Stimulated activated naive CD8-positive, alpha-beta T cell treated with anti-CD3 and anti-CD28 coated beads, Interleukin-15, Interleukin-2, amounts not matched to agents 100 ng/mL and 50 ng/mL, for 24 hours (primary cell): ENCODE measurements around the gene TMEM132E.
"Not testable (repeated sequence)": the region's sequence is repeated elsewhere in the genome, so short reads cannot be mapped to it uniquely, and the experiment has no call there.

Experiments used
- H3K27ac Mint-ChIP-seq: one replicate; pipeline ENCODE4 v1.8.0; 2021; ENCODE audit warnings: mild to moderate bottlenecking, mixed read lengths
- H3K27me3 Mint-ChIP-seq: one replicate; pipeline ENCODE4 v1.8.0; 2021; ENCODE audit warnings: mixed read lengths
- H3K36me3 Mint-ChIP-seq: one replicate; pipeline ENCODE4 v1.8.0; 2021; ENCODE audit warnings: low read depth, mixed read lengths
- H3K4me1 Mint-ChIP-seq: one replicate; pipeline ENCODE4 v1.8.0; 2021; ENCODE audit warnings: low read depth, mixed read lengths
- H3K4me3 Mint-ChIP-seq: one replicate; pipeline ENCODE4 v1.8.0; 2021; ENCODE audit warnings: mild to moderate bottlenecking, mixed read lengths
- H3K9me3 Mint-ChIP-seq: one replicate; pipeline ENCODE4 v1.8.0; 2021; ENCODE audit warnings: mixed read lengths

TMEM132E gene, protein sequence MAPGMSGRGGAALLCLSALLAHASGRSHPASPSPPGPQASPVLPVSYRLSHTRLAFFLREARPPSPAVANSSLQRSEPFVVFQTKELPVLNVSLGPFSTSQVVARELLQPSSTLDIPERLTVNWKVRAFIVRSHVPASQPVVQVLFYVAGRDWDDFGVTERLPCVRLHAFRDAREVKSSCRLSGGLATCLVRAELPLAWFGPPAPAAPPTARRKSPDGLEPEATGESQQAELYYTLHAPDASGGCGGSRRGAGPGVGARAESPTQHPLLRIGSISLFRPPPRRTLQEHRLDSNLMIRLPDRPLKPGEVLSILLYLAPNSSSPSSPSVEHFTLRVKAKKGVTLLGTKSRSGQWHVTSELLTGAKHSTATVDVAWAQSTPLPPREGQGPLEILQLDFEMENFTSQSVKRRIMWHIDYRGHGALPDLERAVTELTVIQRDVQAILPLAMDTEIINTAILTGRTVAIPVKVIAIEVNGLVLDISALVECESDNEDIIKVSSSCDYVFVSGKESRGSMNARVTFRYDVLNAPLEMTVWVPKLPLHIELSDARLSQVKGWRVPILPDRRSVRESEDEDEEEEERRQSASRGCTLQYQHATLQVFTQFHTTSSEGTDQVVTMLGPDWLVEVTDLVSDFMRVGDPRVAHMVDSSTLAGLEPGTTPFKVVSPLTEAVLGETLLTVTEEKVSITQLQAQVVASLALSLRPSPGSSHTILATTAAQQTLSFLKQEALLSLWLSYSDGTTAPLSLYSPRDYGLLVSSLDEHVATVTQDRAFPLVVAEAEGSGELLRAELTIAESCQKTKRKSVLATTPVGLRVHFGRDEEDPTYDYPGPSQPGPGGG (N-terminal part only)

DNA sequence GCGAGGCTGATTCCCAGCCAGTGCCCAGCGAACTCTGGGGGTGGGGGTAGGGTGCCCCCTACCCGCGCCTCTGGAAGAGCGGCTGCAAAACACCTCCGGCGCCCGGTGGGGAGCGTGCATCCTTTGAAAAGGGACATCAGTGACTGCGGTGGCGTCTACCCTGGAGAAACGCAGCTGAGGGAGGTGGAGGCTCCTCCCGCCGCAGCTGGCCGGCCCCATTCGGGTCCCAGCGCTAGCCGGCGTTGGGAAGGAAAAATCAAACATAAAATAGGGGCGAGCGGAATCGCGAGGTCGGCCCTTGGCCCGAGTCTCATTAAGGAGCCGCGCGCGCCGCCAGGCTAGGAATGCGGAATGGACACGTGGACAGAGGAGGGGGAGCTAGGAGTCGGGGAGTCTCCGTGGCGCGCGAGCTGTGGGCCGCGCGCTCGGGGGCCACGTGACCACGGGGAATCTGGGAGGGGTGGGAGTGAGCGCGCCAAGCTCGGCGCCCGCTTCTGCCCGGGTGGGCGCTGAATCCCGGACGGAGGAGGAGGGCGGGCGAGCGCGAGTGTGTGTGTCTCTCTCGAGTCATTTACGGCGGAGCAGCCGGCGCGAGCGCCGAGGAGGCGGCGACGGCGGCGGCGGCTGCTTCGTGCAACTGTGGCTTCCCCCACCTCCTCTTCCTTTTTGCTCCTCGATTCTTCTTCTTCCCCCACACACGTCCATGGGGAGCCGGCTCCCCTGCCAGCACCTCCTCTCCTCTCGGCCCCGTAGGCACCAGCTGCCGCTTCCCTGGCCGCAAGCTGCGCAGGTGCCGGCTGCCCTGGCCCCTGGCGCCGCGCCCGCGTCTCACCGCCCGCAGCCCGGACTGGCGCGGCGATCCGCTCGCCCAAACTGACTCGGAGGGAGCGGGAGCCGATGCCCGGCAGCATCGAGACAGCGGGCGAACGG, at the start of gene TMEM132E:
TMEM132E (plus strand) TSS at position 566 of the 930 bp plus-strand sequence. CDS start 1,495 bp downstream, outside the sequence.
- Mint-ChIP-seq H3K4me3 (peak within 1 kb of the TSS; percentile 69), H3K9me3 (no peaks in the 10 kb centered on the region), H3K36me3 (no peaks in the 10 kb centered on the region), H3K27ac (no peak within 1 kb of the TSS), H3K27me3 (peaks cover 75% of the 10 kb centered on the region), H3K4me1 (peaks cover 13% of the 10 kb centered on the region)

DNA sequence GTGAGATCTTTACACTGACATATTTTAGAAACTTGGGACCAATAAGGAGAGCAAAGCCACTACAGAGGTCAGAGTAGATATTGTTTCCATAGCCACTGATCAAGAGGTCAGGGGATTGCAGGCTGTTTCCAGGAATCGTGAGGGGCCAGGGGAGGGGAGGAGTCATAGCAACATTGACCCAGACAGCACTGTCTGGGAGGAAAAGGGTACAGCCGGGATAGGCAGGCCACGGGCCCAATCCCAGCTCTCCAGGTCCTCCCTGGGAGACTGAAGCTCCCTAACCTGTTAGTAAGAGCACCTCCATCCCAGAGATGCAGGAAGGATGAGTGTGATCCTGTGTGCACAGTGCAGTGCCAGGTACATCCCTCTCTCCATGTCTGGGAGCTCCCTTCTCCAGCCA, 48.5 kb upstream of the TMEM132E start:
- Mint-ChIP-seq H3K27ac (no peak overlapping the region), H3K36me3 (no peaks in the 10 kb centered on the region), H3K9me3 (no peaks in the 10 kb centered on the region), H3K27me3 (peaks cover 39% of the 10 kb centered on the region), H3K4me1 (no peaks in the 10 kb centered on the region), H3K4me3 (no peak overlapping the region)

DNA sequence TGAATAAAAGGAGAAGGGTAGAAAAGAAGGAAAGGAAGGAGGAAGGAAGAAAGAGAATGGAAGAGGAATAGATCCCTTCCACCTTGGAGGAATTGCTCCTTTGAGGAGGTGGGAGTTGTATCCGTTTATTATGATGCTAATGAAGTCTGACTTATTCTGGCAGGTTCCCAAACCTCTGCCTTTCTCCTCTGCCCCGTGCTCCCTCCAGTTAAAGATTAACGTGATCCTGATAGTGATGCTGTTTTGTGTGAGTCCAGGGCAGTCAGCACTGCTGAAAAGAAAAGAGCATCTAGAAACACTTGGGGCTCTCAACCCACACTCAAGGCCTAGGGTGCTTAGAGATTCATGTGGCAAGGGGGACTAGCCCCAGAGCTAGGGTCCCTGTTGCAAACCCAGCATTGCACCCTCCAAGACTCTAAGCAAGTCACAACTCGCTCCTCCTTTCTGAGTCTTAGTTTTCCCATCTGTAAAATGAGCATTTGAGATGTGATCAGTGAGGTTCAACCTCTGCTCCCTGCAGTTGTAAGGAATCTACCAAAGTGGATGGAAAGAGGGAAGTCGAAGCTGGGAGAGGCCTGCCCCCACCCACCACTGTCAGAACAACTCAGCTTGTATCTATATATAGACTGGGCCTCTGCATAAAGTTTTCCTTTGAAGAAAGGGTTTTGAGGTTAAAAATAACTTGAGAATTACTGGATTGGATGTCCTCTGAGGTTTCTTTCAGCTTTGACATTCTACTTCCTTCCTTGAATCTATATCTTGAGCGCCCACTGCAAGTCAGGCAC, 46.9 kb upstream of the TMEM132E start:
- no peaks in the 10 kb centered on the region for H3K9me3 Mint-ChIP-seq
- no peak overlapping the region for H3K4me3 Mint-ChIP-seq
- H3K27me3 Mint-ChIP-seq = peaks cover 50% of the 10 kb centered on the region
- H3K4me1 Mint-ChIP-seq = no peaks in the 10 kb centered on the region
- H3K27ac Mint-ChIP-seq = no peak overlapping the region
- H3K36me3 Mint-ChIP-seq = no peaks in the 10 kb centered on the region

DNA sequence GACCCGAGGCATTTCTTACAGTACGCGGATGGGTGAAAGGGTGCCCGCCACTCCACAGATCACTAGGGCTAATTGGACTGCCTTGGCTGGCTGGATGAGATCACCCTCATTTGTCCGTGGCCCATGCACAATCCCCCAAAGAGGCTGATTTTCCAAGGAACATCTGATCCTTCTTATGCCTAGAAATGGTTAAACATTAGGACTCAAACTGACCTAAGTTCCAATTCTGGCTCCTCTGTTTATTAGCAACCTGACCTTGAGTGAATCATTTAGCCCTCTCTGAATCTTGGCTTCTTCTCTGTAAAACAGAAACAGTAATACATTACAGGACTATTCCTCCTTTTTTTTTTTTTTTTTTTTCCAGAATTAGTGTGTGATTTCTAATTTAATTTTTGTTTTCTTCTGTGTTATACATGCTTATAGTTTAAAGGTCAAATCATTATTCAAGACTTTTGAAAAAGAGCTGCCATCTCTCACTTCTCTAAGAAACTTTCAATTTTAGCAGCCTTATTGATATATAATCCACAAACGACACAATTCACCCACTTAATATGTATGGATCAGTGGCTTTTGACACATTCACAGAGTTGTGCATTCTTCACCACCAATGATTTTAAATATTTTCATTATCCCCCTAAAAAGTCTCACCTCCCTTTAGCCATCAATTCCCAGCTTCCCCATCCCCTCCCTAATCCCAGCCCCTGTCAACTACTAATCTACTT, 45.4 kb upstream of the TMEM132E start:
- H3K27ac Mint-ChIP-seq = no peak overlapping the region
- peaks cover 45% of the 10 kb centered on the region for H3K27me3 Mint-ChIP-seq
- H3K9me3 Mint-ChIP-seq = no peaks in the 10 kb centered on the region
- no peak overlapping the region for H3K4me3 Mint-ChIP-seq
- no peaks in the 10 kb centered on the region for H3K4me1 Mint-ChIP-seq
- H3K36me3 Mint-ChIP-seq = no peaks in the 10 kb centered on the region

DNA sequence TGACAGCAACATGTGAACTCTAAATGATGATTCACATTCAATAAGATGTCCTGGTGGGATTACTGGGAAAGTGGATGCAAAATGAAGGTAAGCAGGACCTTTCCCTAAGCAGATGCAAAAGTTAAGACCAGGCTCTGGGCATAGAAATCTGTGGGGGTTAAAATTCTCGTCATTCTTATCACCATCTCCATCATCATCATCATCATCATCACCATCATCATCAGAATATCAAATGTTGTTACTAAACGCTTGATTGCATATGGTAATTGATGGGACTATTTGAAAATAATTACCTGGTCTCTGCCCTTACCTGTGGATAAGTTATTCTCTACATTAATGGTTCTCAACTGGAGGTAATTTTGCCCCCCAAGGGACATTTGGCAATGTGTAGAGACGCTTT, 41.9 kb upstream of the TMEM132E start:
- H3K4me3 Mint-ChIP-seq = no peak overlapping the region
- H3K27me3 Mint-ChIP-seq = peaks cover 45% of the 10 kb centered on the region
- no peaks in the 10 kb centered on the region for H3K36me3 Mint-ChIP-seq
- H3K27ac Mint-ChIP-seq = no peak overlapping the region
- no peaks in the 10 kb centered on the region for H3K4me1 Mint-ChIP-seq
- H3K9me3 Mint-ChIP-seq = no peaks in the 10 kb centered on the region

DNA sequence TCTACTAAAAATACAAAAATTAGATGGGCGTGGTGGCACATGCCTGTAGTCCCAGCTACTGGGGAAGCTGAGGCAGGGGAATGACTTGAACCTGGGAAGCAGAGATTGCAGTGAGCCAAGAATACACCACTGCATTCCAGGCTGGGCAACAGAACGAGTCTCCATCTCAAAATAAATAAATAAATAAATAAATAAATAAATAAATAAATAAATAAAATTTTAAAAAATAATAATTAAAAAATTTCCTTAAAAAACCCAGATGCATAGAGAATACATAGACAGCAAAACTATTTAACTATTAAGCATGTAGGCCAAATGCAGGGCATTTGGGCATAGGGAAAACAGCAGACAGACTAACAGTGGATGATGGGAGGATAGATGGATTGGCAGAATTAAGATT, 40.8 kb upstream of the TMEM132E start:
- not testable (repeated sequence) for H3K36me3 Mint-ChIP-seq, H3K4me3 Mint-ChIP-seq, H3K4me1 Mint-ChIP-seq, H3K9me3 Mint-ChIP-seq, H3K27ac Mint-ChIP-seq
- H3K27me3 Mint-ChIP-seq = peaks cover 45% of the 10 kb centered on the region

DNA sequence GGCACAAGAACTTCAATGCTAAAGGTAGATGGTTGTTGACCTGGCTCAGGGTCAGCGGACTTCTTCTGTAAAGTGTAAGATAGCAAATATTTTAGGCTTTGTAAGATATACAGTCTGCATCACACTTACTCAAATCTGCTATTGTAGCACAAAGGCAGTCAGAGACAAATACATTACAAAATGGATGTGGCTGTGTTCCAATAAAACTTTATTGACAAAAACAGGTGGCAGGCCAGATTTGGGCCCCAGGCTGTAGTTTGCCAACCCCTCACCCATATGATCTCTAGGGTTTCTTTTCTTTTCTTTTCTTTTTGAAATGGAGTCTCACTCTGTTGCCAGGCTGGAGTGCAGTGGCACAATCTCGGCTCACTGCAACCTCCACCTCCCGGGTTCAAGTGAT, 39.5 kb upstream of the TMEM132E start:
- Mint-ChIP-seq H3K36me3 (no peaks in the 10 kb centered on the region), H3K4me1 (no peaks in the 10 kb centered on the region), H3K4me3 (no peak overlapping the region), H3K27ac (no peak overlapping the region), H3K27me3 (peaks cover 42% of the 10 kb centered on the region), H3K9me3 (no peaks in the 10 kb centered on the region)

DNA sequence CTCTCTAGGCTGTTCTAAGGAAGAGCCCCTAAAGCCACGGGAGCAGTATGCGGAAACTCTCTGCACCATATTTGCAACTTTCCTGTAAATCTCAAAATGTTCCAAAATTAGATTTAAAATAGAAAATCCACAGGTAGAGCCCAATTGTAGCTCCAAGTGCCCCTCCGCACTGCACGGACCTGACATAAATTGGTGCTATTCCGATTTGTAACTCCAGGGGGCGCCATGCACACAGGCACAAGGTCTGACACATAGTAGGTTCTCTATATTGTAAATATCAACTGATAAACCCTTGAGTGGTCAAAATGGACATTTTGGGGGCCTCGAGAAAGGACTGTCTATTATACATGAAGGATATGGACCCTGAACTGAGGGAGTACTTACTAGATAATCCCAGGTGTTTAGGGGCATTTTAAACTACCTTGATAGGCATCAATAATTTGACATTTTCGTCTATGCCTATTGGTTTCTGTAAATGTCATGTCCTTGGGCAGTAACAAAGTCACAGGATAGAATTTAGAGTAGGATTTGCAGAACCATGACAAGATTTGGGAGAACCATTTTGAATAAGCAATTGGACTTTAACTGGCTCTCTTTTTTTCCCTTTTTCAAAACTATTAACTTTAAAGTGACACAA, 36.6 kb upstream of the TMEM132E start:
- Mint-ChIP-seq H3K36me3 (no peaks in the 10 kb centered on the region), H3K9me3 (no peaks in the 10 kb centered on the region), H3K4me3 (no peak overlapping the region), H3K27me3 (peaks cover 33% of the 10 kb centered on the region), H3K4me1 (no peaks in the 10 kb centered on the region), H3K27ac (no peak overlapping the region)

DNA sequence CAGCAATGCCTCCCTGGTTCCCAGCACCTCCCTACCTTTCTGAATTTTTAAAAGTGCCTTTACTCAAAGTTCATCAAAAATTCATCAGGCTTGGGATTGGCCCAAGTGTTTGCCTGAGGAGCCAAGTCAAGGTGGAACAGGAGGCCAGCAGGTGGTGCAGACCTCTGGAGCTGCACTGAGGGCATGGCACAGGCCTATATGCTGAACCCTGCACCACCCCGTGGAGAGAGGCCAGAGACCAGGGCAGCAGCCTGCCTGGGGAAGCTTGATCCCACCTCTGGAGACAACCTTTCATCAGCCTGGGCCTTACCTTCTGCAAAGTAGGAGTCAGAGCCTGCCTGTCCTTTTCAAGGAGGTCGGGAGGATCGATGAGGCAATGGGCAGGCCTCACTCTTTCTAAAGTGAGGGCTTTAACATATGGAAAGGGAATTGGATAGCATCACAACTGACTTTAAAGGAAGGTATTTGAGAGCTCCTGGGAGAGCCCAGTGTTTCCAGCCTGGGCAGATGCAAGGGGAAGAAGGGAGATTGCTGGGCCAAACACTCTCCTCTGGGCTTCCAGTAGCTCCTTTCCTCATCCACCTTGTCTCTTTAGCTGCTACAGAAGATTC, 31.8 kb upstream of the TMEM132E start:
- H3K27me3 Mint-ChIP-seq = peaks cover 34% of the 10 kb centered on the region
- H3K4me3 Mint-ChIP-seq = no peak overlapping the region
- no peak overlapping the region for H3K27ac Mint-ChIP-seq
- H3K9me3 Mint-ChIP-seq = no peaks in the 10 kb centered on the region
- H3K4me1 Mint-ChIP-seq = no peaks in the 10 kb centered on the region
- no peaks in the 10 kb centered on the region for H3K36me3 Mint-ChIP-seq

DNA sequence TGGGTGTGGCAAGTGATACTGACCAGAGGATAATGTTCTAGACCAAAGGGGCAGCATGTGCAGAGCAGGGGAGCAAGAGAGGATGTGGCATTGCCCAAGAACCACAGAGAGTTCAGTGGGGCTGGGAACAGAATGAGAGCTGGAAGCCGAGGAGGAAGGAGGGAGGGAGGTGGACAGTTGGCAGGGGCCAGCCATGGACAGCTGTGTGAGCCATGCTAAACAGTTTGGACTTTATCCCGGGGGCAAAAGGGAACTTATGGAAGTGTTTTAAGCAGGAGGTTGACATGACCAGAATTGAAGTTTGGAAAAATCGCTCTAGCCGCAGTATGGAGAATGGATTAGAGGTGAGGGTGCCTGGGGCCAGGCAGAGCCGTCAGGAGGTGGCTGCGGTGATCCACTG, 29.4 kb upstream of the TMEM132E start:
- no peaks in the 10 kb centered on the region for H3K36me3 Mint-ChIP-seq
- no peak overlapping the region for H3K4me3 Mint-ChIP-seq
- no peak overlapping the region for H3K27ac Mint-ChIP-seq
- H3K9me3 Mint-ChIP-seq = no peaks in the 10 kb centered on the region
- H3K27me3 Mint-ChIP-seq = peaks cover 29% of the 10 kb centered on the region
- H3K4me1 Mint-ChIP-seq = no peaks in the 10 kb centered on the region

DNA sequence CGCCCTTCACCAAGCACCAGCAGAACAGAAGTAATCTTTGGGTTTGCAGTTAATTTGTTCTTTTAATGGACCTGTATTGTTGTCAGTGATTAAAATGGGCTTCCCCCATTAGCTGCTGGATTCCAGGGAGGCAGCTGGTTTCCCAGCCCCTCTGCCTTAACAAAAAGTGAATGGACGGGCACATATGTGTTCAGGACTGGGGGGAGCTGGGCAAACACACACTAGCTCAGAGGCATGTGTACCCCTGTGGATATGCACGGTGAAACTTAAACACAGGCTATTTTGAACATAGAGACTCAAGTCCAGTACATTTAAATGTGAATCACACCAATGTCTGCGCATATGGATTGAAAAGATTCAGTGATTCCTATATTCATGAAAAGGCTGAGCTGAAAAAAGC, 25.5 kb upstream of the TMEM132E start:
- Mint-ChIP-seq H3K4me3 (no peak overlapping the region), H3K36me3 (no peaks in the 10 kb centered on the region), H3K27ac (no peak overlapping the region), H3K4me1 (no peaks in the 10 kb centered on the region), H3K9me3 (no peaks in the 10 kb centered on the region), H3K27me3 (peaks cover 27% of the 10 kb centered on the region)

DNA sequence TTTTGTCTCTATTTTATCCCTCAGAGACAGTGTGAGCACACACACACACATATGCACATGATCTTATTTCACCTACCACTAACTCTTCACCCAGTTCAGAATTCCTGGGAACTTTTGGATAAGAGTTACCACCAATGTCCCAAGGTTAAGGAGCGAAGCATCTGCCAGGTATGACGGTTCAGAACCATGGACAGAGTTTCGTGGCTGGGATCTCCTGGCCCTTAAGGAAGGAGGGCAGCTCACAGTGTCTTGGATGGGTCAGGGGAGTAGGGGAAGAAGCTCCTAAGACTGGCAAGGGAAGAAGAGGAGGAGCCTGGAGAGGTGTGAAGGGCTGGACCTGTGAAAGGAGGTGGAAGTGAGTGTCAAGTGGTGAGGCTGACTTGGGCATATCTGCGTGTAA, 23.0 kb upstream of the TMEM132E start:
- no peaks in the 10 kb centered on the region for H3K9me3 Mint-ChIP-seq
- no peaks in the 10 kb centered on the region for H3K4me1 Mint-ChIP-seq
- no peak overlapping the region for H3K4me3 Mint-ChIP-seq
- H3K36me3 Mint-ChIP-seq = no peaks in the 10 kb centered on the region
- H3K27me3 Mint-ChIP-seq = peaks cover 18% of the 10 kb centered on the region
- H3K27ac Mint-ChIP-seq = no peak overlapping the region

DNA sequence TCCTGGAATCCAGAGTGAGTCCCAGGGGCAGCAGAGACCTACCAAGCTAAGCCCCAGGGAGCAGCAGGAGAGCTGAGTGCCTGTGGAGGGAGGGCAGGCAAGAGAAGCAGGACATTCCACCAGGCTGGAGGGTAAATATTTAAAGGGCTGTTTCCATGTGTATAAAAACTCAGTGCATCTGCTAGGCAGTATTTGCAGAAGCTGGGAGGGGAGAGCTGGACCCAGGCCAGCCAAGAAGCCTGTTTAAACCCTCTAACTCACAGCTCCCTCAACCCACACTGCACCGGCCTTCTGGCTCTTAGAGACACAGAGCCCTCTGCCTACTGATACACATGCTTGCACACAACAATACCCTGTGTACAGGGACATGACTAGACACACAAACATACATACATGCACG, 22.5 kb upstream of the TMEM132E start:
- Mint-ChIP-seq H3K9me3 (no peaks in the 10 kb centered on the region), H3K4me3 (no peak overlapping the region)

More for the DNA sequence above, 22.5 kb upstream of the TMEM132E start:
- H3K36me3 Mint-ChIP-seq = no peaks in the 10 kb centered on the region
- H3K4me1 Mint-ChIP-seq = no peaks in the 10 kb centered on the region
- H3K27ac Mint-ChIP-seq = no peak overlapping the region
- peaks cover 15% of the 10 kb centered on the region for H3K27me3 Mint-ChIP-seq
